ENCODE measurements around the gene AKTIP.

Gene AKTIP

DNA sequence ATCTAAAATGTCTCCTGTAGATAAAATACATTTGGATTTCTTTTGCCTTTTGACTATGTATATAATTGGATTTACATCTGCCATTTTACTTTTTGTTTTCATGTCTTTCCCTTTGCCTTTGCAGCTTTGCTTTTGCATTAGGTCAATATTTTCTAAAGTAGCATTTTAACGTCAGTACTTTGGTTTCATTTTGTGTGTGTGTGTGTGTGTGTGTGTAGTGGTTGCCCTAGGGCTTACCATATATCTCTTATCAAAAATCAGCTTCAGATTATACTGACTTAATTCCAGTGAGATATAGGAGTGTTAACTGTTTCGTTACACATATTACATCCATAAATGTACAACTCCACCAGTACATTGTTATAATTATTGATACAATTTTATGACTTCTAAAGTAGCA, 26.1 kb downstream of the AKTIP start:
- no peak for DNase-seq

GRCh38 chr16:53465606-53466280, 37.3 kb downstream of the AKTIP start:
- DNase-seq, result no peak

GRCh38 chr16:53458635-53459034, 44.4 kb downstream of the AKTIP start:
- DNase-seq, result no peak

- peak; percentile 54 for DNase-seq
These were observed 45.3 kb downstream of the AKTIP start for GRCh38 chr16:53457670-53458069.

- DNase-seq, result no peak
These were observed 46.4 kb downstream of the AKTIP start for GRCh38 chr16:53456625-53457024.

- DNase-seq, result no peak
These were observed 49.1 kb downstream of the AKTIP start for GRCh38 chr16:53453928-53454327.

- DNase-seq, result no peak
These were observed 53.0 kb downstream of the AKTIP start for GRCh38 chr16:53449816-53450517.

- DNase-seq, result no peak
These were observed 56.9 kb downstream of the AKTIP start for GRCh38 chr16:53446090-53446489.

GRCh38 chr16:53445534-53445933, 57.5 kb downstream of the AKTIP start:
- no peak for DNase-seq

Data from activated T-cell treated with anti-CD3 and anti-CD28 coated beads, Interleukin-2, amount 50 U/mL, for 1 hour (primary cell).